Erythroblast (primary cell): ENCODE measurements around the gene EEF1AKMT2.

Experiments used
- GATA1 ChIP-seq: IDR thresholded peaks from 2 replicates; pipeline ENCODE4 v1.6.1; 2011; ENCODE audit warnings: low read depth, mild to moderate bottlenecking, control low read depth, low read length, moderate library complexity
- POLR2A ChIP-seq: IDR thresholded peaks from 2 replicates; pipeline ENCODE4 v1.6.1; 2011; ENCODE audit warnings: mild to moderate bottlenecking, low read length

DNA sequence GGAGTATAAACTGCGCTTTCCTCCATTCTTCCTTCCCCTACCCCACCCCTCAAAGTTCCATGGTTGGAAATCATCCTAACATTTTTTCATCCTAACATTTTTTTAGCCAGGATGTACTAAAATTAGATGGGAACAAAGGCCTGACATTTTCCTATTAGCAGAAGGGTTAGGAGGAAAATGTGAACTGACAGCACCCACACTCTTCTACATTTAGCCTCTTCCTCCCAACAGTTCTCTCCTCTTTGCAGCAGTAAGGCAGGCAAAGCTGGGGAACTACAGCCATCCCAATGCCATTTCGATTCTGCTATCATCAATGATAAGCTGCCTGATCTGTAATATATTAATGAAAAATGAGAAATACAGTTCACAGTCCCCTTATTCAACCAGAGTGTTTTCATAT, 36.1 kb downstream of the EEF1AKMT2 start:
- TF ChIP-seq POLR2A, result no peak
- no peak for TF ChIP-seq GATA1
